B cell (primary cell): ENCODE results near the gene GPER1. TPM values are rescaled to one million over a fixed set of nuclear protein-coding genes. Genes with fewer than 3 reads are reported as not detected.

Source experiments
- ATAC-seq: fragments of 200-7000 bp; cut with Tn5 transposase; one replicate; pipeline ENCODE4 v1.10.0; 2021; ENCODE audit warnings: low read depth, mild to moderate bottlenecking, moderate number of reproducible peaks, moderate library complexity
- CTCF ChIA-PET: fragments of 350-600 bp; sonication (Branson Sonifier 250); formaldehyde crosslinking; loops from one replicate; lab custom pipeline; 2021; ENCODE audit warnings: antibody characterized with exemption, inconsistent platforms; lab: Charles Lee
- POLR2A ChIA-PET: fragments of 350-600 bp; sonication (Branson Sonifier 250); formaldehyde crosslinking; loops from one replicate; lab custom pipeline; 2021; ENCODE audit warnings: antibody characterized with exemption; lab: Charles Lee
- DNase-seq: peaks from one replicate; pipeline ENCODE4 v3.0.0; 2013
- H2AFZ ChIP-seq: 2 replicates; pipeline ENCODE4 v1.6.1; 2012; ENCODE audit warnings: mild to moderate bottlenecking, low read depth, low read length; ENCODE audit not compliant: insufficient read depth, poor library complexity, severe bottlenecking
- H3K27ac ChIP-seq, 2 donors: 1 replicate in 1 of 2; 2 replicates in 1 of 2; pipeline ENCODE4 v1.5.1; 2012 to 2013; ENCODE audit warnings: low read length in 2 of 2, mild to moderate bottlenecking in 2 of 2, moderate library complexity in 1 of 2
- H3K27me3 ChIP-seq, 4 experiments: fragments of 200-600 bp in 1 of 4; sonication (generic) in 1 of 4; replicated peaks in 1 of 4; 1 replicate in 2 of 4; 2 replicates in 2 of 4; pipeline versions ENCODE4 v1.6.1 to v1.7.0; 2013 to 2016; ENCODE audit warnings: low read length in 3 of 4, mild to moderate bottlenecking in 2 of 4, mixed read lengths in 1 of 4, moderate library complexity in 1 of 4; ENCODE audit not compliant: insufficient read depth in 4 of 4, control insufficient read depth in 3 of 4; ENCODE audit errors: control extremely low read depth in 1 of 4
- H3K36me3 ChIP-seq, 2 experiments: replicated peaks in 1 of 2; 1 replicate in 1 of 2; 2 replicates in 1 of 2; pipeline versions ENCODE4 v1.6.1 to v1.7.1; 2013; ENCODE audit warnings: low read length in 1 of 2; ENCODE audit not compliant: insufficient read depth in 2 of 2, control insufficient read depth in 1 of 2; ENCODE audit errors: control extremely low read depth in 1 of 2, extremely low read depth in 1 of 2
- H3K4me1 ChIP-seq, 2 donors: fragments of 200-600 bp in 1 of 2; sonication (generic) in 1 of 2; 1 replicate in 1 of 2; 2 replicates in 1 of 2; pipeline versions ENCODE4 v1.5.1 to v1.6.1; 2013 to 2017; ENCODE audit warnings: low read length in 2 of 2; ENCODE audit not compliant: control insufficient read depth in 2 of 2, insufficient read depth in 2 of 2
- H3K4me2 ChIP-seq: replicated peaks from 2 replicates; pipeline ENCODE3; 2012; ENCODE audit warnings: mild to moderate bottlenecking, low read depth, low read length; ENCODE audit not compliant: poor library complexity, severe bottlenecking
- H3K4me3 ChIP-seq, 5 experiments: fragments of 200-600 bp in 1 of 5; sonication (generic) in 1 of 5; 1 replicate in 3 of 5; 2 replicates in 2 of 5; pipeline versions ENCODE4 v1.5.1 to v1.7.0; 2011 to 2016; ENCODE audit warnings: low read length in 4 of 5, mild to moderate bottlenecking in 4 of 5, low read depth in 2 of 5, control low read depth in 1 of 5, moderate library complexity in 1 of 5; ENCODE audit not compliant: insufficient read depth in 1 of 5; ENCODE audit errors: control extremely low read depth in 1 of 5, extremely low read depth in 1 of 5
- H3K79me2 ChIP-seq: fragments of 200-600 bp; sonication (generic); one replicate; pipeline ENCODE4 v1.6.0; 2016; ENCODE audit warnings: low read length; ENCODE audit not compliant: control insufficient read depth, insufficient read depth
- H3K9ac ChIP-seq: fragments of 200-600 bp; sonication (generic); 2 replicates; pipeline ENCODE4 v1.6.1; 2017; ENCODE audit warnings: mild to moderate bottlenecking, low read length, moderate library complexity
- H3K9me3 ChIP-seq, 3 donors: one replicate each; pipeline versions ENCODE4 v1.6.1 to v1.7.1; 2013; ENCODE audit warnings: low read length in 2 of 3; ENCODE audit not compliant: control insufficient read depth in 2 of 3, insufficient read depth in 1 of 3; ENCODE audit errors: control extremely low read depth in 1 of 3
- H4K20me1 ChIP-seq: 2 replicates; pipeline ENCODE4 v1.6.0; 2012; ENCODE audit warnings: mild to moderate bottlenecking, low read length; ENCODE audit not compliant: insufficient read depth, control insufficient read depth, poor library complexity, severe bottlenecking
- H3K27ac Mint-ChIP-seq: one replicate; pipeline ENCODE4 v1.8.0; 2021; ENCODE audit warnings: mixed read lengths
- H3K27me3 Mint-ChIP-seq: one replicate; pipeline ENCODE4 v1.8.0; 2021; ENCODE audit warnings: mixed read lengths
- H3K4me1 Mint-ChIP-seq: one replicate; pipeline ENCODE4 v1.8.0; 2021; ENCODE audit warnings: mixed read lengths
- H3K4me3 Mint-ChIP-seq: one replicate; pipeline ENCODE4 v1.8.0; 2021; ENCODE audit warnings: mixed read lengths
- H3K9me3 Mint-ChIP-seq: one replicate; pipeline ENCODE4 v1.8.0; 2022; ENCODE audit warnings: mixed read lengths; ENCODE audit not compliant: insufficient read depth
- EZH2 ChIP-seq: IDR thresholded peaks from 2 replicates; pipeline ENCODE4 v1.6.1; 2012; ENCODE audit warnings: borderline replicate concordance, low read depth, mild to moderate bottlenecking, moderate library complexity, low read length; ENCODE audit not compliant: insufficient read depth, poor library complexity, severe bottlenecking
- WGBS: methylation state at CpG from one replicate; pipeline ENCODE4 v1.1.5; 2013; ENCODE audit warnings: missing lambda C conversion rate; ENCODE audit not compliant: insufficient coverage; 5-methylcytosine and 5-hydroxymethylcytosine counted together
- intact Hi-C: fragments of 100-400 bp; cut with micrococcal nuclease; formaldehyde crosslinking; loops from one replicate; pipeline ENCODE4 v1.10.0; 2022
- polyA plus RNA-seq: library from polyadenylated mRNA; depleted of rRNA; stranded (reverse); fragments of >200 nt; gene quantifications from 2 replicates; pipeline ENCODE4 v1.2.3, GENCODE V29; 2012
- total RNA-seq, 2 donors: library from RNA; stranded (reverse); fragments of 120-200 nt in 1 of 2; gene quantifications; 1 replicate in 1 of 2; 2 replicates in 1 of 2; pipeline versions ENCODE4 v1.2.3 to v1.2.4, GENCODE V29; 2013 to 2022
- TF ChIP-seq, protein P1 (sequence below): fragments of 200-600 bp; IDR thresholded peaks from one replicate; pipeline ENCODE4 v1.8.0; 2022; ENCODE audit warnings: antibody characterized with exemption, mild to moderate bottlenecking

The GPER1 gene
- total and polyA plus RNA-seq, 2 donors (not counting 1 experiment from before 2014, with no cell fraction given), result 3.2 to 21.3 TPM

- H3K4me1 Mint-ChIP-seq, result peaks cover 3% of the 10 kb centered on the region
- H3K4me2 ChIP-seq, result no peak overlapping the region
- peaks cover 6% of the 10 kb centered on the region for H4K20me1 ChIP-seq
- H3K27ac ChIP-seq, result no peak overlapping the region
- ChIA-PET POLR2A (no interaction called here), CTCF (interaction anchor here (1.8 kb wide), 1 partner anchor 13 kb away, joined by 7 read pairs; no protein-coding TSS in a partner anchor)
- H3K27me3 ChIP-seq, result no peaks in the 10 kb centered on the region
- DNase-seq (no peak), ATAC-seq (no peak)
- no peak overlapping the region for H3K4me3 Mint-ChIP-seq
- H3K79me2 ChIP-seq, result no peaks in the 10 kb centered on the region
- no peaks in the 10 kb centered on the region for H3K36me3 ChIP-seq
- no peak overlapping the region for H3K27ac Mint-ChIP-seq
- H3K9ac ChIP-seq, result no peak overlapping the region
- TF ChIP-seq EZH2, result no peak
- TF ChIP-seq, protein P1, sequence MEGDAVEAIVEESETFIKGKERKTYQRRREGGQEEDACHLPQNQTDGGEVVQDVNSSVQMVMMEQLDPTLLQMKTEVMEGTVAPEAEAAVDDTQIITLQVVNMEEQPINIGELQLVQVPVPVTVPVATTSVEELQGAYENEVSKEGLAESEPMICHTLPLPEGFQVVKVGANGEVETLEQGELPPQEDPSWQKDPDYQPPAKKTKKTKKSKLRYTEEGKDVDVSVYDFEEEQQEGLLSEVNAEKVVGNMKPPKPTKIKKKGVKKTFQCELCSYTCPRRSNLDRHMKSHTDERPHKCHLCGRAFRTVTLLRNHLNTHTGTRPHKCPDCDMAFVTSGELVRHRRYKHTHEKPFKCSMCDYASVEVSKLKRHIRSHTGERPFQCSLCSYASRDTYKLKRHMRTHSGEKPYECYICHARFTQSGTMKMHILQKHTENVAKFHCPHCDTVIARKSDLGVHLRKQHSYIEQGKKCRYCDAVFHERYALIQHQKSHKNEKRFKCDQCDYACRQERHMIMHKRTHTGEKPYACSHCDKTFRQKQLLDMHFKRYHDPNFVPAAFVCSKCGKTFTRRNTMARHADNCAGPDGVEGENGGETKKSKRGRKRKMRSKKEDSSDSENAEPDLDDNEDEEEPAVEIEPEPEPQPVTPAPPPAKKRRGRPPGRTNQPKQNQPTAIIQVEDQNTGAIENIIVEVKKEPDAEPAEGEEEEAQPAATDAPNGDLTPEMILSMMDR, result no peak
- H2AFZ ChIP-seq, result no peak overlapping the region
- no peaks in the 10 kb centered on the region for H3K9me3 Mint-ChIP-seq
- 93% methylated on average over 15 of the region's 15 CpGs for WGBS
- no peaks in the 10 kb centered on the region for H3K4me1 ChIP-seq
- intact Hi-C loops, result no loop called here
- H3K4me3 ChIP-seq, result no peak overlapping the region
- peaks cover 3% of the 10 kb centered on the region for H3K27me3 Mint-ChIP-seq
- H3K9me3 ChIP-seq, result no peaks in the 10 kb centered on the region
Observed at GRCh38 chr7:1078985-1079384, 8.9 kb upstream of the GPER1 start.

DNA sequence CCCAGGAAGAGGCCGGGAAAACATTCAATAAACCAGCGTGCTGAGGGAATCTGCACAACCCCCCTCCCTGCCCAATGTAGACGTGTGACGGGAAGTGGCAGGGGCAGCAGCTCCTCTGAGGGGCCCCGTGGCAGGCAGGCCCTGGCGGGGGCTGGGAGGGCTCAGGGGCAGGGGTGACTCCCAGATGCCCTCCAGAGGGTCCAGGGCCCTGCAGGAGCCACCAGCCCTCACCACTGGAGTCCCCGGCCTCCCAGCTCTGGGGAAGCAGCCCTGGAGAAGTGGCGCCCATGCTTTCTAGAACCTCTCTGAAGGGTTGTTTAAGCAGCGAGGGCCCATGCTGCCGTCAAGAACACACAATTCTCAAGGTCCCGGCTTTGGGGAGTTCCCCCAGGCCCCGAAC, 8.4 kb upstream of the GPER1 start:
- H3K27me3 ChIP-seq, result no peaks in the 10 kb centered on the region
- H3K79me2 ChIP-seq, result no peaks in the 10 kb centered on the region
- ATAC-seq (no peak), DNase-seq (no peak)
- Mint-ChIP-seq H3K4me1 (peaks cover 6% of the 10 kb centered on the region), H3K9me3 (no peaks in the 10 kb centered on the region), H3K27me3 (no peaks in the 10 kb centered on the region), H3K27ac (no peak overlapping the region), H3K4me3 (no peak overlapping the region)
- H3K9me3 ChIP-seq, result no peaks in the 10 kb centered on the region
- H3K9ac ChIP-seq, result no peak overlapping the region
- H3K4me1 ChIP-seq, result peaks cover 0 to 3% of the 10 kb centered on the region in 2 donors
- H4K20me1 ChIP-seq, result peaks cover 6% of the 10 kb centered on the region
- intact Hi-C loops, result no loop called here
- POLR2A ChIA-PET, result no interaction called here
- CTCF ChIA-PET, result interaction anchor here (2.4 kb wide), 1 partner anchor 86 kb away, joined by 13 read pairs; no protein-coding TSS in a partner anchor
- no peak overlapping the region for H3K4me3 ChIP-seq
- no peak overlapping the region for H3K27ac ChIP-seq
- 92% methylated on average over 12 of the region's 12 CpGs for WGBS
- H3K36me3 ChIP-seq, result no peaks in the 10 kb centered on the region
- no peak overlapping the region for H3K4me2 ChIP-seq
- TF ChIP-seq EZH2, result no peak
- TF ChIP-seq, protein P1, result no peak
- no peak overlapping the region for H2AFZ ChIP-seq
